HL-60 (cell line): Measurements from ENCODE around the gene HERC2.
"Not testable (repeated sequence)": the region's sequence is repeated elsewhere in the genome, so short reads cannot be mapped to it uniquely, and the experiment has no call there.

Experiments
- CTCF ChIP-seq: IDR thresholded peaks from one replicate; pipeline ENCODE4 v1.5.1; 2011; ENCODE audit warnings: low read length, control low read depth, inconsistent platforms; ENCODE audit not compliant: insufficient read depth
- POLR2AphosphoS5 ChIP-seq: IDR thresholded peaks from 2 replicates; pipeline ENCODE4 v1.6.1; 2012; ENCODE audit warnings: low read depth

GRCh38 chr15:28196581-28196980, 125.4 kb downstream of the HERC2 start:
- TF ChIP-seq POLR2AphosphoS5, CTCF: not testable (repeated sequence)
